NCI-H146 treated with DMSO at 0.1 percent for 48 hours (cell line): ENCODE data around the gene CBL.
"Not testable (repeated sequence)": the region's sequence is repeated elsewhere in the genome, so short reads cannot be mapped to it uniquely, and the experiment has no call there.

Experiments used
- DNase-seq: peaks from one replicate; lab custom pipeline; 2025; ENCODE audit not compliant: unreplicated experiment; lab: John Stamatoyannopoulos, UW

CBL gene

DNA sequence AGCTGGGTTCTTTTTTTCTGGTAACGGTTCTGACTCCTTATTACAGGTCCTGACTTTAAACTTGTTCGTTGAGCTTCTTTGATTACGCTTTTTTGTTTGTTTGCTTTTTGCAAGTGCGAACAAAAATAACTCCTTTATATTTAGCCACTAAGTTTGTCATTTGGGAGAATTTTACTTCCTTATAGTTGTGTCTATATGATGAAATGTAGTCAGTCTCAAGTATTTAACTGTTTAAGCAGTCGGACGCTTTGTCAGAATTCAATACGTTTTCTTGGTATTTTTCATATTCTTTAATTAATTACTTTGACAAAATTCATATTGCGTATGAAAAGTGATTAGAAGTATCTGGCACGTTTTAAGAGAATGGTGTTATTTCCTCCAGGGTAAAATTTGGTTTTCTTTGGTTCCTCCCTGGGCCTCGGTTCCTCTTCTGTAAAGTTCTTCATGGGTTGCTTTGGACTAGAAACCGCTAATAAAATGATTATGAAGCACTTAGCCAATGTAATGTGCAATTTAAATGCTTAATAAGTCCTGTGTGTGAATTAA, 1.3 kb downstream of the CBL start:
- DNase-seq: no peak

GRCh38 chr11:119209186-119209585, 3.0 kb downstream of the CBL start:
- no peak for DNase-seq

DNA sequence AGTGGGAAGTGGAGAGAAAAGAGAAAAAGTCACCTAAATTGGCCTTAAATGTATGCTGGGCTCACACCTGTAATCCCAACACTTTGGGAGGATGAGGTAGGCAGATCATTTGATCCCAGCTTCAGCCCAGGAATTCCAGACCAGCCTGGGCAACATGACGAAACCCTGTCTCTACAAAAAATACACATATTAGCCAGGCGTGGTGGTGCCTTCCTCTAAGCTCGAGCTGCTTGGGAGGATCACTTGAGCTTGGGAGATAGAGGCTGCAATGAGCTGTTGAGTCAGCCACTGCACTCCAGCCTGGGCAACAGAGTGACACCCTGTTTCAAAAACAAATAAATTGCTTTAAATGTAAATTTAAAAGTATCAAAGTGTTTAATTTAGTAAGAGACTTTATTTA, 3.9 kb downstream of the CBL start:
- no peak for DNase-seq

GRCh38 chr11:119218141-119218878, 12.2 kb downstream of the CBL start:
- no peak for DNase-seq

DNA sequence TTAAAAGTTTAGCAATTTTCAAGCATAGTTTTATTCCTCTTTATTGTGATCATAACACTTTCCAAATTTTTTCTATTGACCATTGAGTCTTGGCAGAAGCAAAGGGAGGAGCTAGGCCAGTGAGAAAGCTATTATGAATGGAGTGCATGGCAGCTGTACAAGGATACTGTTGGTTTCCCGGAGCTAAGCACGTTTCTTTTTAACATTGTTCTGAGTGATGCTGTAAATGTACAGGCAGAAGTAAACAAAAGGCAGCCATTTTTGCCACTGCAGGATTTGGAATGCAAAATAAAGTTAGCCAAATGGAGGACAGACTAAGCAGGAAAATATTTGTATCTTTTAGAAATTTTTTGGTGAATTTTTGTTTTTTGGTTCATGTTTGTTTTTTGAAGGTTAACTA, 16.2 kb downstream of the CBL start:
- peak; percentile 30 for DNase-seq

GRCh38 chr11:119222891-119223290, 16.8 kb downstream of the CBL start:
- no peak for DNase-seq

GRCh38 chr11:119223856-119224255, 17.7 kb downstream of the CBL start:
- no peak for DNase-seq

GRCh38 chr11:119228535-119229287, 22.6 kb downstream of the CBL start:
- not testable (repeated sequence) for DNase-seq

DNA sequence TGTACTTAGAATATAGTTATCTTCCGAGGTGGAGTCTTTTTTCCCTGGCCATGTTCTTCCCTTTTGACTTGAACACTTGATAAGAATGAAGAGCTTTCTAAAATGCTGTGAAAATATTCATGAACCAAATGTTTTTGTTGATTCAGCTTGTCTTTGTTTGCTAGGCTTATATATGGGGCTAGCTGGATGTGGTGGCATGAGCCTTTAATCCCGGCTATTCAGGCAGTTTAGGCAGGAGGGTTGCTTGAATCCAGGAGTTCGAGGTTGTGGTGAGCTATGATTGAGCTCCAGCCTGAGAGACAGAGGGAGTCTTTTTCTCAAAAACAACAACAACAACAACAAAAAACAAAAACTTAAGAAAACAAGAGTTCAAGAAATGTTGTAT, 23.1 kb downstream of the CBL start:
- no peak for DNase-seq

DNA sequence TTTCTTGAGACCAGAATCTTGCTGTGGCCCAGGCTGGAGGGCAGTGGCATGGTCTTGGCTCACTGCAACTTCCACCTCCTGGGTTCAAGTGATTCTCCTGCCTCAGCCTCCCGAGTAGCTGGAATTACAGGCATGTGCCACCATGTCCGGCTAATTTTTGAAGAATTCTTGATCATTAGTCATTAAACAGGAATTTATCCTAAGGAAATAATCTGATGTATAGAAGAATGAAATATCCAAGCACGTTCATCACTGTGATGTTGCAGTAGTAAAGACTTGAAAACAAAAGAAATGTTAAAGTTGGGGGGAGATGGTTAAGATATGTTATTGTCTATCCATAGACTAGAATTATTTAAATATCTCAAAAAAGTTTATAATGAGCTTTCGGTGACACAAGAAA, 23.6 kb downstream of the CBL start:
- DNase-seq: no peak

- DNase-seq: no peak
Observed at GRCh38 chr11:119236490-119236889, 30.4 kb downstream of the CBL start.

DNA sequence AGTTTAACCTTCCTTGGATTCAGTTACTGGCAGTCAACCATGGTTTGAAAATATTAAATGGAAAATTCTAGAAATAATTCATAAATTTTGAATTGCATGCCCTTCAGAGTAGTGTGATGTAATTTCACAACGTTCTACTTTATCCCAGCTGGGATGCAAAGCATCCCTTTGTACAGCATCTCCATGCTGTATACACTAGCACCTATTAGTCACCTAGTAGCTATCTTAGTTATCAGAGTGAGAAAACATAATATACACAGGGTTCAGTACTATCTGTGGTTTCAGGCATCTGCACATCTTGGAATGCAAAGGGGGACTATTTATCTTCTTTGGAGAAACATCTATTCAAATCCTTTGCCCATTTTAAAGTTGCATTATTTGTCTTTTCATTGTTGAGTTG, 30.8 kb downstream of the CBL start:
- no peak for DNase-seq

DNA sequence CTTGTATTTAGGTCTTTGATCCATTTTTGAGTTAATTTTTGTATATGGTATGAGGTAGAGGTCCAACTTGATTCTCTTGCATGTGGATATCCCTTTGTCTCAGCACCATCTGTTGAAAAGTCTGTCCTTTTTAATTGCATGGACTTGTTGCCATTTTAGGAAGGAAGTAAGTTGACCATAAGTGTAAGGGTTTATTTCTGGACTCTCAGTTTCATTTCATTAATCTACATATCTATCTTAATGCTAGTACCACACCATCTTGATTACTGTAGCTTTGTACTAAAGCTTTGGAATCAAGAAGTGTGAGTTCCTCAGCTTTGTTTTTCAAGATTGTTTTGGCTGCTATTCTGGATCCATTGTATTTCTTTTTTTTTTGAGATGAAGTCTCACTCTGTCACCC, 31.4 kb downstream of the CBL start:
- DNase-seq: no peak

GRCh38 chr11:119248750-119249670, 42.9 kb downstream of the CBL start:
- DNase-seq: no peak

DNA sequence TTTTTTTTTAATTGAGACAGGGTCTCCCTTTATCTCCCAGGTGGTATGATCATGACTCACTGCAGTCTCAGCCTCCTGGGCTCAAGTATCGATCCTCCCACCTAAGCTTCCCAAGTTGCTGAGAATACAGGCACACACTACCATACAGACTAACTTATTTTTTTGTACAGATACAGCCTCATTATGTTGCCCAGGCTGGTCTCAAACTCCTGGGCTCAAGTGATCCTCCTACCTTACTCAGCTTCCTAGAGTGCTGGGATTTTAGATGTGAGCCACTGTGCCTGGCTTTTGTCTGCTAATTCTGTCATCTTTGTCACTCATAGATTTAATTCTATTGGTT, 43.5 kb downstream of the CBL start:
- no peak for DNase-seq

GRCh38 chr11:119251114-119251513, 45.0 kb downstream of the CBL start:
- DNase-seq: no peak

DNA sequence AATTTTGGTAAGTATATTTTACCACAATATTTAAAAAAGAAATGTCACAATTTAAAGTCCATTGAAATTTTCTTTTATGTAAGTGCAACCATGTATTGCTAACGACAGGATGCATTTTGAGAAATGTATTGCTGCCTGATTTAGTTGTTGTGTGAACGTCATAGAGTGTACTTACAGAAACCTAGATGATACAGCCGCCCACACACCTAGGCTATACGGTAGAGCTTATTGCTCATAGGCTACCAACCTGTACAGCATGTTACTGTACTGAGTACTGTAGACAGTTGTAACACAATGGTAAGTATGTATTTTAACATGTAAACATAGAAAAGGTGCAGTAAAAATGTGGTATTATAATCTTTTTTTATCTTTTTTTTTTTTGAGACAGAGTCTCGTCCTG, 48.1 kb downstream of the CBL start:
- DNase-seq: no peak

DNA sequence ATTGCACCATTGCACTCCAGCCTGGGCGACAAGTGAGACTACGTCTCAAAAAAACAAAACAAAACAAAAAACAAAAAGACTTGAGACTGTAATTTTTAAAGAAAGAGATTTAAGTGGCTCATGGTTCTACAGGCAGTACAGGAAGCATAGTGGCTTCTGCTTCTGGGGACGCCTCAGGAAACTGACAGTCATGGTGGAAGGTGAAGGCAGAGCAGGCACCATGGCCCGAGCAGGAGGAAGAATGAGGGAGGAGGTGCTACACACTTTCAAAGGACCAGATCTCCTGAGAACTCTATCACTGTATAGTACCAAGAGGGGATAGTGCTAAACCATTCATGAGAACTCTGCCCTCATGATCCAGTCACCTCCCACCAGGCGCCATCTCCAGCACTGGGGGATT, 52.0 kb downstream of the CBL start:
- no peak for DNase-seq

- no peak for DNase-seq
Observed at GRCh38 chr11:119258983-119259382, 52.8 kb downstream of the CBL start.

DNA sequence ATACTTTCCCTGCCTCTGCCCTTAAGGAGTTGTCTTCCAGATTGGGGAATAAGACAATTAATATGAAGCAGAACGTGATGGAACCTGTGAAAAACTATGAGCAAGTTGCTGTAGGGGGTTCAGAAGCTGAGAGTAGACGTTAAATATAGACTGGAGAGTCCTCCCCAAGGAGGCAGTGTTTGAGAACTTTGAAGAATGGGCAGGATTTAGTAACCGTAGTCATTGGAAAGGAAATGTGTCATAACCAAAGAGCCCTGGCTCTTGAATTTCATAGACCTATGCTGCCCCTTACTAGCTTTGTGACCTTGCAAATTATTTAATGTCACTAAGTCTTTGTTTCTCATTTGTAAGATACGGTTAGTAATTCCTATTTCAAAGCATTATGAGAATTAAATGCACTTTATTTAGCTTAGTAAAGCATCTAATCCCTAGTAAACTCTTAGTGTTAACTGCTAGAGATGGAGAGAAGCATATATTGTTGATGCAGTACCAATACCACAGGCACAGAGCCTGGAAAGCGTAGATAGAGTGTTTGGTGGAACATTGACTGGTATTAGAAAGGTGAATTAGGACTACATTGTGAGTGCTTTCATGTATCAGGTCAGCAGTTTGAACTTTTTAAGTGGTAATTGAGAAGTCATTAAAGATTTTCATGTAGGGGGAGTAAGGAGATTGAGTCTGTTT, 56.7 kb downstream of the CBL start:
- DNase-seq: no peak

DNA sequence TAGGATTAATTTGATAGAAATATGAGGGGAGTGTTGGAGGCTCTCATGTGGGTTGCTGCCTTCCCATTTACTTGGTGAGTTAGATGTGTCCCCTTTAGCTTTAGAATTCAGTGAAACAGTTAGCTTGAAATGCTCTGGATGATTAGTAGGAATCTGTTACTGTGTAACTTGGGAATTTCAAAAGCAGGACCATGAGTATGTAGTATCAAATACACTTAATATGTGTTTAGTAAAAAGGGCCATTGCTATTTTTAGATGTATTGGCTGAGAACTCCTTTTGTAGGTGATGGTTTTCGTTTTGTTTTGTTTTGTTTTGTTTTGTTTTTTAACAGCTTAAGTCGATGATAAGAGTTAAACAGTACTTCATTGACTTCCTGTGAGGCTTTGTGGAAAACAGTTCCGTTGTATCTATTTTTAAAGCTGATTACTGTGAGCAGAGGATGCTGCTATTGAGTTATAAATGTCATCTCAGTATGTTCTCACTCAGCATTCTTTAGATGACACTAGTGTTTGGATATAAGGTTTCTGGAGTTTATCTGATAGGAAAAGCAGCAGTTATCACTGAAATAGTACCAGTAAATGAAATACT, 57.3 kb downstream of the CBL start:
- DNase-seq: no peak
